GM12872 (cell line): ENCODE data around the gene FAM81B.

Experiments used
- CTCF ChIP-seq: IDR thresholded peaks from 3 replicates; pipeline ENCODE4 v1.5.1; 2011; ENCODE audit warnings: low read depth, mild to moderate bottlenecking, low read length, moderate library complexity; ENCODE audit not compliant: insufficient read depth

The FAM81B gene

DNA sequence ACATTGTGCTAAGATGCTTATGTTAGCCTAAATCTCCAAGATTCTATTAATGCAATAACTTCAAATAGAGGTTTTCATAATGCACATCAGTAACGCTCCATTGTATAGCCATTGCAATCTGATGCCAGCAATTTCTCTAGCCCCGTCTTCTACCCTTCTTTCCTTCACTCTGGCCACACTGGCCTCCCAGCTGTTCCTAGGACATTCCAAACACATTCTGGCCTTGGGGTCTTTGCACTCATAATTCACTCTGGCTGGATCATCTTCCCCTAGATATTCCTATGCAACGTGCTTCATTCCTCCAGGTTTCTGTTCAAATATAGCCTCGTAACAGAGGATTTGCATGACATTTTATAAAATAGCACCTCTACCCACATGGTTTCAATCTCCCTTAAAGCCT is 23.3 kb downstream of the FAM81B start:
- TF ChIP-seq CTCF: no peak

- no peak for TF ChIP-seq CTCF
Measured at GRCh38 chr5:95417971-95418370, 26.8 kb downstream of the FAM81B start.

DNA sequence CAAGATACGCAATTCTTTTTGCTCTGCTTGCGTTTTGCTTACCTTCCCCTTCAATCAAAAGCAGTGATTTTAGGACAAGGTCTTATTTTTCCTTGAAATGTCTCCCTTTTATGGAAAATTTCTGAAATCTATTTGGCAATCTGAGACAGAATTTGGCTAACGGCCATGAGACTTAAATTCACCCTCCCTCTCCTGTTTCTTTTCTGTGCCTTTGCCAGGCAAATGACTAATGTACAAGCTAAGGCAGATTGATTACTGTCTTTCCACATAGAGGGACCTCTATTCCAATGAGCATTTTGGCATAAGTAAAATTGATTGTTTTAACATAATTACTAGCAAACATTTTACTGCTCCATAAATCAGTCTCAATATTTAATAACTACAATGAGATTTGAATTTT is 31.7 kb downstream of the FAM81B start:
- no peak for TF ChIP-seq CTCF

- TF ChIP-seq CTCF: no peak
Measured at GRCh38 chr5:95424016-95424415, 32.9 kb downstream of the FAM81B start.

- TF ChIP-seq CTCF: no peak
Measured at GRCh38 chr5:95424526-95424925, 33.4 kb downstream of the FAM81B start.

- no peak for TF ChIP-seq CTCF
Measured at GRCh38 chr5:95426227-95426626, 35.1 kb downstream of the FAM81B start.

DNA sequence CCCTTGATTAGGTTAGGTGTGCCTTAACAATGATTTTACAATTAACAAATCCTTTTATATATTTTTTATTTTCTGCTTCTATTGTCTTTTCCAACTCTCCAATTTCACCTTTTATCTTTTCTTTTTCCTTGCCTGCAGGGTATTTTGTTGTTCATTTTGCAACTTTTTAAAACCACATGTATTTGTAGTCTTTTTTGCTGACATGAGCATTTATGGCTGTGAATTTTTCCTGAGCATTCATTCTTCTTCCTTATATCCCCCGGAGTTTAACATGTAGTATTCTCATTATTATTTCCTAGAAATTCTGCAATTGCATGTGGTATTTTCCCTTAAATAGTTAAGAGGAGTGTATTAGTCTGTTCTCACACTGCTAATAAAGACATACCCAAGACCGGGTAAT is 41.6 kb downstream of the FAM81B start:
- no peak for TF ChIP-seq CTCF
